ENCODE results near the gene NFS1.

NFS1 gene

GRCh38 chr20:35681960-35682359 is 17.2 kb downstream of the NFS1 start:
- H3K4me3 ChIP-seq (ENCODE audit: control insufficient read depth, low read depth, low read length), result no peak overlapping the region
- no peak for TF ChIP-seq CTCF (IDR thresholded peaks at IDR 0.05; ENCODE audit: control insufficient read depth, insufficient read depth, low read depth, low read length, missing control alignments)
- DNase-seq (ENCODE audit: low read depth), result no peak

- H3K4me3 ChIP-seq (ENCODE audit: control insufficient read depth, low read depth, low read length), result no peak overlapping the region
- no peak for TF ChIP-seq CTCF (IDR thresholded peaks at IDR 0.05; ENCODE audit: control insufficient read depth, insufficient read depth, low read depth, low read length, missing control alignments)
- DNase-seq (ENCODE audit: low read depth), result no peak
Measured at GRCh38 chr20:35680452-35681183, 18.5 kb downstream of the NFS1 start.

- no peak overlapping the region for H3K4me3 ChIP-seq (ENCODE audit: control insufficient read depth, low read depth, low read length)
- DNase-seq (ENCODE audit: low read depth), result no peak
- TF ChIP-seq CTCF (IDR thresholded peaks at IDR 0.05; ENCODE audit: control insufficient read depth, insufficient read depth, low read depth, low read length, missing control alignments), result no peak
Measured at GRCh38 chr20:35674921-35675320, 24.2 kb downstream of the NFS1 start.

GRCh38 chr20:35673884-35674283 is 25.3 kb downstream of the NFS1 start:
- H3K4me3 ChIP-seq (ENCODE audit: control insufficient read depth, low read depth, low read length), result no peak overlapping the region
- DNase-seq (ENCODE audit: low read depth), result no peak
- TF ChIP-seq CTCF (IDR thresholded peaks at IDR 0.05; ENCODE audit: control insufficient read depth, insufficient read depth, low read depth, low read length, missing control alignments), result no peak

- no peak for DNase-seq (ENCODE audit: low read depth)
- H3K4me3 ChIP-seq (ENCODE audit: control insufficient read depth, low read depth, low read length), result no peak overlapping the region
- no peak for TF ChIP-seq CTCF (IDR thresholded peaks at IDR 0.05; ENCODE audit: control insufficient read depth, insufficient read depth, low read depth, low read length, missing control alignments)
Measured at GRCh38 chr20:35669681-35670080, 29.5 kb downstream of the NFS1 start.

GRCh38 chr20:35669221-35669620 is 29.9 kb downstream of the NFS1 start:
- DNase-seq (ENCODE audit: low read depth), result no peak
- no peak for TF ChIP-seq CTCF (IDR thresholded peaks at IDR 0.05; ENCODE audit: control insufficient read depth, insufficient read depth, low read depth, low read length, missing control alignments)
- no peak overlapping the region for H3K4me3 ChIP-seq (ENCODE audit: control insufficient read depth, low read depth, low read length)

All from AG09309 (cell line).